Adrenal gland (tissue), 12 donors: Measurements from ENCODE around the gene APBB2. TPM values are rescaled to one million over a fixed set of nuclear protein-coding genes. Genes with fewer than 3 reads are reported as not detected.

Experiments used
- DNase-seq, 7 donors: peaks; one replicate each; pipeline ENCODE4 v3.0.0-alpha.2; 2019 to 2020
- H3K27ac ChIP-seq, 5 donors: fragments of 200-600 bp; sonication (generic) in 4 of 5; 1 replicate in 3 of 5; 2 replicates in 2 of 5; pipeline versions ENCODE4 v1.5.1 to v1.8.0; 2016 to 2020; ENCODE audit warnings: mild to moderate bottlenecking in 1 of 5
- H3K27me3 ChIP-seq: fragments of 200-600 bp; 2 replicates; pipeline ENCODE4 v1.8.0; 2021
- H3K36me3 ChIP-seq, 2 donors: fragments of 200-600 bp; replicated peaks in 1 of 2; 1 replicate in 1 of 2; 2 replicates in 1 of 2; pipeline versions ENCODE4 v1.5.1 to v1.8.0; 2018 to 2022
- H3K4me1 ChIP-seq, 2 donors: fragments of 200-600 bp; replicated peaks in 1 of 2; 1 replicate in 1 of 2; 2 replicates in 1 of 2; pipeline versions ENCODE4 v1.5.1 to v1.8.0; 2018 to 2021
- H3K4me3 ChIP-seq, 4 donors: fragments of 200-600 bp; sonication (generic) in 3 of 4; one replicate each; pipeline ENCODE4 v1.5.1; 2016 to 2018
- H3K9me3 ChIP-seq, 3 donors: fragments of 200-600 bp; sonication (generic) in 1 of 3; replicated peaks in 1 of 3; 1 replicate in 2 of 3; 2 replicates in 1 of 3; pipeline versions ENCODE4 v1.5.1 to v1.8.0; 2016 to 2021
- POLR2A ChIP-seq, 2 donors: fragments of 450-650 bp; IDR thresholded peaks; one replicate each; pipeline ENCODE4 v1.6.1; 2017; ENCODE audit warnings: antibody characterized with exemption in 2 of 2, mild to moderate bottlenecking in 2 of 2, moderate library complexity in 1 of 2
- WGBS, 4 donors: extraction: QIAGEN DNeasy Blood & Tissue Kit in 2 of 4; methylation state at CpG; one replicate each; pipeline versions ENCODE4 v1.1.5 to v1.1.7; 2013 to 2017; 5-methylcytosine and 5-hydroxymethylcytosine counted together
- intact Hi-C, 2 donors: fragments of 100-400 bp; cut with DNase I; formaldehyde crosslinking; loops; one replicate each; pipeline versions ENCODE4 v1.14.1 to v1.15.0; 2022 to 2023
- polyA plus RNA-seq, 3 donors: library from polyadenylated mRNA; stranded (reverse); fragments of 200-250 nt in 2 of 3; fragments of 350-450 nt in 1 of 3; fragmentation: Illumina TruSeq in 1 of 3; extraction: RNeasy Lipid Tissue Mini Kit (QIAGEN cat#74804) in 1 of 3; gene quantifications; one replicate each; pipeline ENCODE4 v1.2.3, GENCODE V29; 2013 to 2014
- total RNA-seq, 9 donors: library from RNA; depleted of rRNA in 4 of 9; stranded (reverse); fragments of >200 nt in 4 of 9; fragments of 120-200 nt in 1 of 9; fragmentation: NEBNext Ultra II Directional in 1 of 9; extraction: Animal tissue kit (Norgen Biotek cat#: 25700) in 1 of 9; gene quantifications; one replicate each; pipeline versions ENCODE4 v1.1.0 to v1.2.4, GENCODE V29; 2013 to 2023
- TF ChIP-seq, protein P1 (sequence below), 6 experiments: fragments of 450-650 bp in 4 of 6; fragments of 200-600 bp in 2 of 6; sonication (generic) in 1 of 6; IDR thresholded peaks; 1 replicate in 5 of 6; 2 replicates in 1 of 6; pipeline versions ENCODE4 v1.5.1 to v1.8.0; 2016 to 2021; ENCODE audit warnings: antibody characterized with exemption in 6 of 6, mild to moderate bottlenecking in 2 of 6, moderate library complexity in 1 of 6
- donor health status: healthy with polysubstance abuse.
- donor health status: Bipolar disorder and iron deficiency.
- donor health status: DM: yes; HTN: yes; CAD: no.
- donor health status: DM: no; HTN: no; CAD: no.
- donor health status: DM: no; HTN: no; CAD: no.
- donor health status: DM: yes; HTN: yes; CAD: no.

APBB2 gene
- total and polyA plus RNA-seq, 12 donors, result 12.4 to 135 (median 39.7) TPM

GRCh38 chr4:40878548-40879055 lies 335.7 kb downstream of the APBB2 start:
- peaks cover 0 to 6% of the 10 kb centered on the region in 2 donors for H3K4me1 ChIP-seq
- TF ChIP-seq, protein P1, sequence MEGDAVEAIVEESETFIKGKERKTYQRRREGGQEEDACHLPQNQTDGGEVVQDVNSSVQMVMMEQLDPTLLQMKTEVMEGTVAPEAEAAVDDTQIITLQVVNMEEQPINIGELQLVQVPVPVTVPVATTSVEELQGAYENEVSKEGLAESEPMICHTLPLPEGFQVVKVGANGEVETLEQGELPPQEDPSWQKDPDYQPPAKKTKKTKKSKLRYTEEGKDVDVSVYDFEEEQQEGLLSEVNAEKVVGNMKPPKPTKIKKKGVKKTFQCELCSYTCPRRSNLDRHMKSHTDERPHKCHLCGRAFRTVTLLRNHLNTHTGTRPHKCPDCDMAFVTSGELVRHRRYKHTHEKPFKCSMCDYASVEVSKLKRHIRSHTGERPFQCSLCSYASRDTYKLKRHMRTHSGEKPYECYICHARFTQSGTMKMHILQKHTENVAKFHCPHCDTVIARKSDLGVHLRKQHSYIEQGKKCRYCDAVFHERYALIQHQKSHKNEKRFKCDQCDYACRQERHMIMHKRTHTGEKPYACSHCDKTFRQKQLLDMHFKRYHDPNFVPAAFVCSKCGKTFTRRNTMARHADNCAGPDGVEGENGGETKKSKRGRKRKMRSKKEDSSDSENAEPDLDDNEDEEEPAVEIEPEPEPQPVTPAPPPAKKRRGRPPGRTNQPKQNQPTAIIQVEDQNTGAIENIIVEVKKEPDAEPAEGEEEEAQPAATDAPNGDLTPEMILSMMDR (IDR thresholded peaks at IDR 0.05), result no peak
- no peak for TF ChIP-seq POLR2A (IDR thresholded peaks at IDR 0.05)
- no peaks in the 10 kb centered on the region for H3K36me3 ChIP-seq
- H3K4me3 ChIP-seq, result no peak overlapping the region
- H3K9me3 ChIP-seq, result no peaks in the 10 kb centered on the region
- WGBS, 4 donors, result 95 to 97% (median 96%) methylated on average over 6 of the region's 6 CpGs
- no peak for DNase-seq
- H3K27ac ChIP-seq, result no peak overlapping the region
- no peaks in the 10 kb centered on the region for H3K27me3 ChIP-seq
- intact Hi-C loops, result no loop called here

- no peak for TF ChIP-seq POLR2A (IDR thresholded peaks at IDR 0.05)
- TF ChIP-seq, protein P1 (IDR thresholded peaks at IDR 0.05), result no peak
- intact Hi-C loops, result no loop called here
- no peaks in the 10 kb centered on the region for H3K36me3 ChIP-seq
- peak in 1 of 7 donors; percentile 13 for DNase-seq
- peaks cover 0 to 6% of the 10 kb centered on the region in 2 donors for H3K4me1 ChIP-seq
- WGBS, 4 donors, result 94 to 98% (median 94%) methylated on average over 5 to 6 of the region's 6 CpGs
- H3K9me3 ChIP-seq, result no peaks in the 10 kb centered on the region
- no peak overlapping the region for H3K27ac ChIP-seq
- H3K27me3 ChIP-seq, result no peaks in the 10 kb centered on the region
- no peak overlapping the region for H3K4me3 ChIP-seq
Observed at GRCh38 chr4:40877081-40877480, 337.3 kb downstream of the APBB2 start.

GRCh38 chr4:40875507-40876150 lies 338.7 kb downstream of the APBB2 start:
- DNase-seq, result no peak
- Histone ChIP-seq H3K27ac (no peak overlapping the region), H3K36me3 (no peaks in the 10 kb centered on the region), H3K4me3 (no peak overlapping the region), H3K27me3 (no peaks in the 10 kb centered on the region), H3K4me1 (peaks cover 0 to 6% of the 10 kb centered on the region in 2 donors), H3K9me3 (no peaks in the 10 kb centered on the region)
- TF ChIP-seq POLR2A (IDR thresholded peaks at IDR 0.05), result no peak
- TF ChIP-seq, protein P1 (IDR thresholded peaks at IDR 0.05), result no peak
- WGBS, 4 donors, result 41 to 58% (median 56%) methylated on average over 1 of the region's 1 CpG
- intact Hi-C loops, result no loop called here

GRCh38 chr4:40874901-40875300 lies 339.4 kb downstream of the APBB2 start:
- no peak overlapping the region for H3K27ac ChIP-seq
- H3K36me3 ChIP-seq, result no peaks in the 10 kb centered on the region
- TF ChIP-seq, protein P1 (IDR thresholded peaks at IDR 0.05), result no peak
- TF ChIP-seq POLR2A (IDR thresholded peaks at IDR 0.05), result no peak
- peaks cover 0 to 6% of the 10 kb centered on the region in 2 donors for H3K4me1 ChIP-seq
- no peak overlapping the region for H3K4me3 ChIP-seq
- WGBS, 4 donors, result 65 to 77% (median 73%) methylated on average over 3 of the region's 3 CpGs
- no peak for DNase-seq
- no peaks in the 10 kb centered on the region for H3K9me3 ChIP-seq
- intact Hi-C loops, result no loop called here
- no peaks in the 10 kb centered on the region for H3K27me3 ChIP-seq
